Head of caudate nucleus (tissue), 42 donors: ENCODE data around the gene RNF175.
A peak's percentile ranks its signal among the peaks of the same experiment; 100 is the strongest.

Experiments
- DNase-seq, 42 donors: peaks; one replicate each; pipeline versions ENCODE4 v3.0.0 to v3.0.0-alpha.2; 2020 to 2021; ENCODE audit warnings: mixed read lengths in 7 of 42
- intact Hi-C: fragments of 100-400 bp; cut with DNase I; formaldehyde crosslinking; loops from one replicate; pipeline ENCODE4 v1.15.0; 2022

Gene RNF175

GRCh38 chr4:153787061-153787560 is 27.3 kb upstream of the RNF175 start:
- intact Hi-C loops, result no loop called here
- no peak for DNase-seq

GRCh38 chr4:153785910-153786721 is 26.3 kb upstream of the RNF175 start:
- intact Hi-C loops, result no loop called here
- DNase-seq, result no peak

GRCh38 chr4:153784166-153784699 is 24.4 kb upstream of the RNF175 start:
- intact Hi-C loops, result no loop called here
- no peak for DNase-seq

- intact Hi-C loops, result no loop called here
- DNase-seq, result no peak
Observed at GRCh38 chr4:153782581-153782980, 22.8 kb upstream of the RNF175 start.

DNA sequence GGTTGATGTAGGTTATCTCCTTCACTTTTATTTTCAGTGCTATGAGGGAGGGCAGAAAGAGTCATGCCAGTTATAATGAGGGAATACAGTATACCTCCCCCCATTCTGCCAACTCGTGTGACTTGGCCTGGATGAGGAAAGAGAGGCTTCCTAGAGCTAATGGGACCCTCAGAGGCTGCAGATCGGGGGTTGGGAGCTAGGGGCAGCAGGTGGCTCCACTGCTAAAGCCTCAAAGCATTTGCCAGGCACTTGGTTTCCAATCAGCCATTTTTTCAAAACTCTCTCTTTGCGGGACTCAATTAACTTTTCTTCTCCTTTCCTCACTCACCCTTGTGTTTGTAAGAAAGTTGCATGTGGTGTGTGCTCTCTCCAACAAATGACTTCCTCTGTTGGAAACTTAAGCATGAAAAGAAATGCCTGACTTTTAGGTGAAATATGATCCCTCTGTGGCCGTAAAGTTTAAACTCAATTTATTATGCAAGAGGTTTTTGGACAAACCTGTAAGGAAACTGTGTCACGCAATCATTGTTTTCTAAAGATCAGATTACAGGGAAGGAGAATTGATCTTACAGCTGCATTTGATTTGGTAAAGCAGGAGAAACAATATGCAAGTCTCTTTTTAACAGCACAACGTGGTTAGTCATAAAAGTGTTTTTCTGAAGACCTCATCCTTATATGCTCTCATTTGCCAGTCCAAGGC is 22.0 kb upstream of the RNF175 start:
- DNase-seq, result no peak
- intact Hi-C loops, result no loop called here

DNA sequence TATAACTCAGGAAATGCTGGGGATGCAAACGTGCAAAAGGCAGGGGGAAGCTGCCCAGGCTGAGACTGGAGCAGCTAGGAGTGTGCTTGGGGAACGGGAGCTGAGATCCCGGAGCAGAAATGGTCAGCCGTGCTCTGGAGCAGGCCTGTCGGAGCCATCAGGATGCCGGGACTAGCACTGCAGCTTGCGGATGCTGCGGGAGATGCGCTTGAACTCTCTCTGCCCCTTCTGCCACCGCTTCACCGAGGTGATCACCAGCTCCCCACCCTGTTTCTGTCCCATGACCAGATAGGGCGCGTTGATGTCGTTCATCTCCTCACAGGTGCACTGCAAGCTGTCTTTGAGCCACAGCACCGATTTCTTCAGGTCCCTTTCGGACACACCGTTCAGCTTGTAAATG is 21.5 kb upstream of the RNF175 start:
- intact Hi-C loops, result no loop called here
- no peak for DNase-seq

- intact Hi-C loops, result no loop called here
- no peak for DNase-seq
Observed at GRCh38 chr4:153780876-153781275, 21.1 kb upstream of the RNF175 start.

- DNase-seq, result no peak
- intact Hi-C loops, result no loop called here
Observed at GRCh38 chr4:153780221-153780620, 20.4 kb upstream of the RNF175 start.

DNA sequence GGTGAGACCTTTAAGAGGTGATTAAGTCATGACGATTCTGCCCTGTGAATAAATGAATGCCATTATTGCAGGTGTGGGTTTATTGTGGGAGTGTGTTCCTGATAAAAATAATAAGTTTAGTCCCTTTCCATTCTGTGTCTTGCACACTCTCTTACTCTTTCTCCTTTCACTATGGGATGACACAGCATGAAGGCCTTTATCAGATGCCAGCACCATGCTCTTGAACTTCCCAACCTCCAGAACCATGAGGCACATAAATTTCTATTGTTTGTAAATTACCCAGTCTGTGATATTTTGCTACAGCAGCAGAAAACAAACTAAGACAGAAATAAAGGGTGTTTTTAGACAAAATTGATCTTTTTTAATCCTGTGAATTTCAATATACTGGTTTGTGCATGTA is 18.6 kb upstream of the RNF175 start:
- intact Hi-C loops, result no loop called here
- DNase-seq, result no peak

GRCh38 chr4:153777421-153777820 is 17.6 kb upstream of the RNF175 start:
- DNase-seq, result no peak
- intact Hi-C loops, result no loop called here

DNA sequence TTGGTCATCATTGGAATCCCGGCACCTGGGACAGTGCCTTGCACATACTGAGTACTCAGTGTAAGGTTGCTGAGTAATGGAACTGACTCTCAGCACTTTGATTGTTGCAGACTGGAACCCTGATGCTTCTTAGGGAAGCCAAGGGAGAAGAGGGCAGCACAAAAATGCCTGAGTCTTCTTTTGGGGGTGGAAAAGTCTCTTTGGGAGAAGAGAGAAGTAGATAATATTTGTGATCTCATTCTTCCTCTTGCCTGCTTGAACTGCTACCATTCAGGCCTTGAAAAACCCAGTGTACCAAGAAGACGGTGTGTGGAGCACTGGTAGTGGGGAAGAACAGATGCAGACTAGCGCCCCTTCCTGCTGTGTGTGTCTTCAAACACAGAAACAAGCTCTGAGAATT is 16.8 kb upstream of the RNF175 start:
- intact Hi-C loops, result no loop called here
- DNase-seq, result no peak

DNA sequence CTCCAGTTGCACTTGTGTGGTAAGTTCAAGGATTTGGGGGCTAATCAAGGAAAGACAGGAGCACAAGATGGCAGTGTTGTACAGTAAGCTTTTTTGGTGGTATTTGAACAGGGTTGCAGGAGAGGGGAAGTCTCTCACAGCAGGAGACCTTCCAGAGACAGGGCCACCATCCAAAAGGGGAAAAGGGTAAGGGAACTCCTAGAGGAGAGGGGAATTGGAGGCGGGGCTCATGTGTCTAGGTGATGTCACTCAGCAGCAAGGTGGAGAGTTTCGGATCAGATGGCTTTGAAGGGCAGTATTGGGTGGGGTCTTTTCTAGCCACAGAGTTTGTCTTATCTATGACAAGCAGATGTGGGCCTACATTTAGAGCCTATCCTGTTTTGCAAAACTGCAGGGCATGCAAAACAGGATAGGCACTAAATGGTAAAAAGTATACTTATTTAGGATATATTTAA is 13.4 kb upstream of the RNF175 start:
- no peak for DNase-seq
- intact Hi-C loops, result no loop called here

- DNase-seq, result no peak
- intact Hi-C loops, result no loop called here
Observed at GRCh38 chr4:153771046-153771445, 11.2 kb upstream of the RNF175 start.

GRCh38 chr4:153766758-153767157 is 6.9 kb upstream of the RNF175 start:
- no peak for DNase-seq
- intact Hi-C loops, result no loop called here

GRCh38 chr4:153765894-153766293 is 6.1 kb upstream of the RNF175 start:
- DNase-seq, result no peak
- intact Hi-C loops, result no loop called here

GRCh38 chr4:153764601-153765368 is 5.0 kb upstream of the RNF175 start:
- no peak for DNase-seq
- intact Hi-C loops, result no loop called here

- intact Hi-C loops, result no loop called here
Observed at GRCh38 chr4:153763404-153763803, 3.6 kb upstream of the RNF175 start.

GRCh38 chr4:153758688-153759406 is 977 bp downstream of the RNF175 start:
- peak in 18 of 42 donors; percentile 5 to 52 (median 22) for DNase-seq
- intact Hi-C loops, result loop anchor here (10.0 kb wide), 2 partner anchors 124 to 414 kb away; partner anchors contain the start of gene MND1

More at GRCh38 chr4:153763404-153763803, 3.6 kb upstream of the RNF175 start:
- no peak for DNase-seq

DNA sequence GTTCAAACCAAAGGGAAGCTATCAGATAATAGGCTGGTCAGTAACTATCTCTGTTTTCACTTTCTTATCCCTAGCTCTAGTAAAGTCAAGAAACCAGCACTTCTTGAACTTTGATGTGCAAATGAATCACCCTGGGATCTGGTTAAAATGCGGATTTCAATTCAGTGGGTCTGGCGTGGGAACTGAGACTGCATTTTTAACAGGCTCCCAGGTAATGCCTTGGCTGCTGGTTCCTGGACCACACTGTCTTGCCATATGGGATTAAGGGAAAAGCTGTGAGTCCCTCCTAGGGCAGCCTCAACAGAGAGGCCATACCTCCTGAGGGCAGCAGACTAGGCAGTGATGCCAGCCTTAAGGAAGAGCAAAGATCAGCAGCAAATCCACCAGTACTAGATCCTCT is 1.7 kb downstream of the RNF175 start:
- intact Hi-C loops, result loop anchor here (10.0 kb wide), 2 partner anchors 123 to 413 kb away; partner anchors contain the start of gene MND1

More for the DNA sequence above, 1.7 kb downstream of the RNF175 start:
- no peak for DNase-seq
